DOHH2 (cell line): ENCODE measurements around the gene MAPRE3.

Experiments used
- EZH2phosphoT487 ChIP-seq: fragments of 200-600 bp; sonication (generic); IDR thresholded peaks from 2 replicates; pipeline ENCODE4 v1.6.1; 2017; ENCODE audit warnings: borderline replicate concordance, mild to moderate bottlenecking, antibody characterized with exemption, low read length, moderate library complexity, mixed read lengths
- TF ChIP-seq, protein P1 (sequence below): fragments of 200-600 bp; sonication (generic); IDR thresholded peaks from one replicate; pipeline ENCODE4 v1.5.1; 2014; ENCODE audit warnings: antibody characterized with exemption, mild to moderate bottlenecking, low read depth, low read length; ENCODE audit not compliant: poor library complexity, severe bottlenecking

DNA sequence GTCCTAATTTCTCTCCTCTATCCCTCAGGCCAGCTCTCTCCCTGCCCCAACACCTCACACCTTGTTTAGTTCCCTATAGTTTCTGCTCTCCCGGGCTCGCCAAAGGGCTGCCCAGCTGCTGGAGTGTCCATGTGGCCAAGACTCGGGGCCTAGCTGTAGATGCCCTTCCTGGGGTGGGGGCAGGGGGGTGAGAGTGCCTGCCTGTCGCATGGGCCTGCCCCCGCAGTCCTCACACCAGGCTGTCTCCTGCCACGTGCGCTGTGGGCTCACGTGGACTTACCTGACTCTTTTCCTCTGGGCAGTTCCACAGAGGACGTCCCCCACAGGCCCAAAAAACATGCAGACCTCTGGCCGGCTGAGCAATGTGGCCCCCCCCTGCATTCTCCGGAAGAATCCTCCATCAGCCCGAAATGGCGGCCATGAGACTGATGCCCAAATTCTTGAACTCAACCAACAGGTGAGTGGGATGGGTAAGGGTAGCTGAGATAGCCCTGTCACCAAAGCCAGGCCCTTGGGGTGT is 54.9 kb downstream of the MAPRE3 start:
- TF ChIP-seq, protein P1, sequence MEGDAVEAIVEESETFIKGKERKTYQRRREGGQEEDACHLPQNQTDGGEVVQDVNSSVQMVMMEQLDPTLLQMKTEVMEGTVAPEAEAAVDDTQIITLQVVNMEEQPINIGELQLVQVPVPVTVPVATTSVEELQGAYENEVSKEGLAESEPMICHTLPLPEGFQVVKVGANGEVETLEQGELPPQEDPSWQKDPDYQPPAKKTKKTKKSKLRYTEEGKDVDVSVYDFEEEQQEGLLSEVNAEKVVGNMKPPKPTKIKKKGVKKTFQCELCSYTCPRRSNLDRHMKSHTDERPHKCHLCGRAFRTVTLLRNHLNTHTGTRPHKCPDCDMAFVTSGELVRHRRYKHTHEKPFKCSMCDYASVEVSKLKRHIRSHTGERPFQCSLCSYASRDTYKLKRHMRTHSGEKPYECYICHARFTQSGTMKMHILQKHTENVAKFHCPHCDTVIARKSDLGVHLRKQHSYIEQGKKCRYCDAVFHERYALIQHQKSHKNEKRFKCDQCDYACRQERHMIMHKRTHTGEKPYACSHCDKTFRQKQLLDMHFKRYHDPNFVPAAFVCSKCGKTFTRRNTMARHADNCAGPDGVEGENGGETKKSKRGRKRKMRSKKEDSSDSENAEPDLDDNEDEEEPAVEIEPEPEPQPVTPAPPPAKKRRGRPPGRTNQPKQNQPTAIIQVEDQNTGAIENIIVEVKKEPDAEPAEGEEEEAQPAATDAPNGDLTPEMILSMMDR, result no peak
- TF ChIP-seq EZH2phosphoT487, result no peak
